Hepatocyte (in vitro differentiated cells): ENCODE results near the gene WHRN. TPM values are rescaled to one million over a fixed set of nuclear protein-coding genes. Genes with fewer than 3 reads are reported as not detected.

Experiments
- DNase-seq: peaks from one replicate; pipeline ENCODE4 v3.0.0-alpha.2; 2016; ENCODE audit warnings: low spot score
- H2AFZ ChIP-seq: fragments of 200-600 bp; sonication (generic); 2 replicates; pipeline ENCODE4 v1.6.0; 2016; ENCODE audit warnings: antibody characterized with exemption, mild to moderate bottlenecking
- H3K27ac ChIP-seq: fragments of 200-600 bp; sonication (generic); 2 replicates; pipeline ENCODE4 v1.5.1; 2016; ENCODE audit warnings: mild to moderate bottlenecking
- H3K27me3 ChIP-seq: fragments of 200-600 bp; sonication (generic); 2 replicates; pipeline ENCODE4 v1.6.1; 2016
- H3K36me3 ChIP-seq: fragments of 200-600 bp; sonication (generic); replicated peaks from 2 replicates; pipeline ENCODE4 v1.5.1; 2016; ENCODE audit warnings: low read depth; ENCODE audit not compliant: insufficient read depth
- H3K4me1 ChIP-seq: fragments of 200-600 bp; sonication (generic); 2 replicates; pipeline ENCODE4 v1.5.1; 2016; ENCODE audit warnings: mild to moderate bottlenecking, moderate library complexity; ENCODE audit not compliant: insufficient read depth
- H3K4me2 ChIP-seq: fragments of 200-600 bp; sonication (generic); 2 replicates; pipeline ENCODE4 v1.6.0; 2016
- H3K4me3 ChIP-seq: fragments of 200-600 bp; sonication (generic); 2 replicates; pipeline ENCODE4 v1.5.1; 2016; ENCODE audit warnings: mild to moderate bottlenecking
- H3K79me2 ChIP-seq: fragments of 200-600 bp; sonication (generic); 2 replicates; pipeline ENCODE4 v1.6.0; 2017; ENCODE audit warnings: mild to moderate bottlenecking
- H3K9me2 ChIP-seq: fragments of 200-600 bp; sonication (generic); replicated peaks from 2 replicates; pipeline ENCODE4 v1.6.0; 2017; ENCODE audit warnings: mild to moderate bottlenecking; ENCODE audit not compliant: insufficient read depth
- H3K9me3 ChIP-seq: fragments of 200-600 bp; sonication (generic); 2 replicates; pipeline ENCODE4 v1.5.1; 2016; ENCODE audit warnings: low read depth, mild to moderate bottlenecking
- H4K20me1 ChIP-seq: fragments of 200-600 bp; sonication (generic); 2 replicates; pipeline ENCODE4 v1.6.0; 2016; ENCODE audit warnings: mild to moderate bottlenecking; ENCODE audit not compliant: insufficient read depth, poor library complexity, severe bottlenecking
- CTCF ChIP-seq: fragments of 200-600 bp; sonication (generic); IDR thresholded peaks from 2 replicates; pipeline ENCODE4 v1.5.1; 2016; ENCODE audit warnings: antibody characterized with exemption, mild to moderate bottlenecking; ENCODE audit not compliant: poor library complexity
- EZH2 ChIP-seq: fragments of 200-600 bp; sonication (generic); IDR thresholded peaks from 2 replicates; pipeline ENCODE4 v1.6.1; 2016; ENCODE audit warnings: antibody characterized with exemption, mild to moderate bottlenecking, borderline replicate concordance
- EZH2phosphoT487 ChIP-seq: fragments of 200-600 bp; sonication (generic); IDR thresholded peaks from one replicate; pipeline ENCODE4 v1.6.1; 2018; ENCODE audit warnings: antibody characterized with exemption, mild to moderate bottlenecking, low read depth, moderate library complexity; ENCODE audit not compliant: unreplicated experiment, severe bottlenecking
- WGBS: methylation state at CpG from one replicate; pipeline ENCODE4 v1.1.6; 2016; ENCODE audit warnings: low lambda C conversion rate; ENCODE audit errors: missing lambda C conversion rate; 5-methylcytosine and 5-hydroxymethylcytosine counted together
- polyA plus RNA-seq: library from polyadenylated mRNA; unstranded; fragments of >200 nt; fragmentation: Nextera tagmentation; extraction: Ambion mirVana; gene quantifications from 2 replicates; pipeline ENCODE4 v1.2.1, GENCODE V29; 2016
- total RNA-seq: library from RNA; depleted of rRNA; stranded (reverse); fragments of >200 nt; gene quantifications from 2 replicates; pipeline ENCODE4 v1.2.3, GENCODE V29; 2014

WHRN gene
- total and polyA plus RNA-seq, 2 experiments from 2014 or later: 3.2 to 6.6 TPM

- no peaks in the 10 kb centered on the region for H4K20me1 ChIP-seq
- H2AFZ ChIP-seq: no peak overlapping the region
- no peak overlapping the region for H3K4me2 ChIP-seq
- DNase-seq: no peak
- 94% methylated on average over 8 of the region's 8 CpGs for WGBS
- no peak for TF ChIP-seq CTCF
- no peak for TF ChIP-seq EZH2phosphoT487
- no peak for TF ChIP-seq EZH2
- H3K27me3 ChIP-seq: no peaks in the 10 kb centered on the region
- no peak overlapping the region for H3K4me3 ChIP-seq
- H3K9me3 ChIP-seq: no peaks in the 10 kb centered on the region
- no peaks in the 10 kb centered on the region for H3K9me2 ChIP-seq
- H3K27ac ChIP-seq: no peak overlapping the region
- no peaks in the 10 kb centered on the region for H3K79me2 ChIP-seq
- H3K4me1 ChIP-seq: no peaks in the 10 kb centered on the region
- no peaks in the 10 kb centered on the region for H3K36me3 ChIP-seq
Measured at GRCh38 chr9:114484854-114485443, 20.3 kb downstream of the WHRN start.

- H3K9me3 ChIP-seq: no peaks in the 10 kb centered on the region
- DNase-seq: no peak
- H3K4me3 ChIP-seq: no peak overlapping the region
- TF ChIP-seq EZH2phosphoT487 (no peak), EZH2 (no peak)
- H3K27me3 ChIP-seq: no peaks in the 10 kb centered on the region
- no peak overlapping the region for H3K27ac ChIP-seq
- H3K79me2 ChIP-seq: no peaks in the 10 kb centered on the region
- H3K4me1 ChIP-seq: no peaks in the 10 kb centered on the region
- H4K20me1 ChIP-seq: no peaks in the 10 kb centered on the region
- 79% methylated on average over 9 of the region's 9 CpGs for WGBS
- H3K9me2 ChIP-seq: no peaks in the 10 kb centered on the region
- H3K36me3 ChIP-seq: no peaks in the 10 kb centered on the region
- no peak overlapping the region for H3K4me2 ChIP-seq
- H2AFZ ChIP-seq: no peak overlapping the region
Measured at GRCh38 chr9:114484215-114484853, 20.9 kb downstream of the WHRN start.

- TF ChIP-seq CTCF (no peak), EZH2 (no peak), EZH2phosphoT487 (no peak)
- H3K9me3 ChIP-seq: no peaks in the 10 kb centered on the region
- no peak overlapping the region for H2AFZ ChIP-seq
- H3K4me2 ChIP-seq: no peak overlapping the region
- no peaks in the 10 kb centered on the region for H3K4me1 ChIP-seq
- H3K79me2 ChIP-seq: no peaks in the 10 kb centered on the region
- no peak overlapping the region for H3K4me3 ChIP-seq
- H3K27me3 ChIP-seq: no peaks in the 10 kb centered on the region
- no peak overlapping the region for H3K27ac ChIP-seq
- 70% methylated on average over 3 of the region's 3 CpGs for WGBS
- no peaks in the 10 kb centered on the region for H4K20me1 ChIP-seq
- no peaks in the 10 kb centered on the region for H3K36me3 ChIP-seq
- no peak for DNase-seq
- no peaks in the 10 kb centered on the region for H3K9me2 ChIP-seq
Measured at GRCh38 chr9:114483499-114483898, 21.8 kb downstream of the WHRN start.

- no peaks in the 10 kb centered on the region for H3K9me2 ChIP-seq
- no peak for DNase-seq
- H2AFZ ChIP-seq: no peak overlapping the region
- no peak overlapping the region for H3K27ac ChIP-seq
- WGBS: 75% methylated on average over 10 of the region's 10 CpGs
- TF ChIP-seq EZH2phosphoT487 (no peak), CTCF (no peak), EZH2 (no peak)
- H3K4me3 ChIP-seq: no peak overlapping the region
- no peaks in the 10 kb centered on the region for H4K20me1 ChIP-seq
- no peaks in the 10 kb centered on the region for H3K27me3 ChIP-seq
- H3K36me3 ChIP-seq: no peaks in the 10 kb centered on the region
- no peaks in the 10 kb centered on the region for H3K4me1 ChIP-seq
- no peaks in the 10 kb centered on the region for H3K79me2 ChIP-seq
- H3K4me2 ChIP-seq: no peak overlapping the region
- H3K9me3 ChIP-seq: no peaks in the 10 kb centered on the region
Measured at GRCh38 chr9:114482593-114482992, 22.7 kb downstream of the WHRN start.
